ENCODE results near the gene ANKRD55. TPM values are rescaled to one million over a fixed set of nuclear protein-coding genes. Genes with fewer than 3 reads are reported as not detected.

The ANKRD55 gene
- total and polyA plus RNA-seq, 9 of the 15 experiments (the other 6 are each of a cell fraction or from before 2014, with no cell fraction given): 3.4 to 10.6 (median 6.5) TPM

- 0 out of 2 replicates have a peak, but pooled peaks have one; percentile 41 for TF ChIP-seq JUND (IDR thresholded peaks at IDR 0.05; ENCODE audit: borderline replicate concordance, low read depth, low read length)
- TF ChIP-seq JUND (tag; IDR thresholded peaks at IDR 0.05; ENCODE audit: borderline replicate concordance, low read depth, low read length): no peak
- no peak for TF ChIP-seq ZNF449 (CRISPR knock-in tag; IDR thresholded peaks at IDR 0.05)
- 0 out of 2 replicates have a peak, but pooled peaks have one; percentile 21 for TF ChIP-seq LCOR (CRISPR knock-in tag; IDR thresholded peaks at IDR 0.05)
- no peak for TF ChIP-seq EZH2 (IDR thresholded peaks at IDR 0.05; ENCODE audit: borderline replicate concordance, low read depth, low read length)
- no peak for TF ChIP-seq FOXK1 (CRISPR knock-in tag; IDR thresholded peaks at IDR 0.05; ENCODE audit: borderline replicate concordance)
- TF ChIP-seq RAD21 (CRISPR knock-in tag; conservative IDR thresholded peaks at IDR 0.05 in 1 of 2, IDR thresholded peaks at IDR 0.05 in 1 of 2): peak; percentile 99
- peak; percentile 90 for TF ChIP-seq TFAP4 (CRISPR knock-in tag; IDR thresholded peaks at IDR 0.05; ENCODE audit: borderline replicate concordance)
- no peak for TF ChIP-seq PHB (CRISPR knock-in tag; IDR thresholded peaks at IDR 0.05)
- TF ChIP-seq DEAF1 (CRISPR knock-in tag; IDR thresholded peaks at IDR 0.05): peak; percentile 97
- peak in 1 of 2 experiments; percentile 35; a peak in 1 of 4 replicates for TF ChIP-seq MAZ (CRISPR knock-in tag; conservative IDR thresholded peaks at IDR 0.05 in 1 of 2, IDR thresholded peaks at IDR 0.05 in 1 of 2)
- peak; percentile 98 for TF ChIP-seq SMC3 (conservative IDR thresholded peaks at IDR 0.05; ENCODE audit: insufficient read depth, low read depth, low read length)
Observed at GRCh38 chr5:56270568-56271392, 37.6 kb upstream of the ANKRD55 start (continued).

Data from K562 (cell line).